Glutamatergic neuron (in vitro differentiated cells): ENCODE data around the gene SPATA19. TPM values are rescaled to one million over a fixed set of nuclear protein-coding genes. Genes with fewer than 3 reads are reported as not detected.

Experiments
- DNase-seq: peaks from one replicate; pipeline ENCODE4 v3.0.0; 2022
- H3K27ac Mint-ChIP-seq: one replicate; pipeline ENCODE4 v1.8.0; 2020; ENCODE audit warnings: mild to moderate bottlenecking, mixed read lengths, inconsistent platforms; ENCODE audit not compliant: unreplicated experiment
- H3K27me3 Mint-ChIP-seq: one replicate; pipeline ENCODE4 v1.8.0; 2020; ENCODE audit warnings: mild to moderate bottlenecking, moderate library complexity, mixed read lengths, inconsistent platforms; ENCODE audit not compliant: unreplicated experiment
- H3K36me3 Mint-ChIP-seq: one replicate; pipeline ENCODE4 v1.8.0; 2020; ENCODE audit warnings: mild to moderate bottlenecking, mixed read lengths, inconsistent platforms; ENCODE audit not compliant: unreplicated experiment
- H3K4me1 Mint-ChIP-seq: one replicate; pipeline ENCODE4 v1.8.0; 2020; ENCODE audit warnings: mild to moderate bottlenecking, low read depth, mixed read lengths, inconsistent platforms; ENCODE audit not compliant: unreplicated experiment
- H3K4me3 Mint-ChIP-seq: one replicate; pipeline ENCODE4 v1.8.0; 2020; ENCODE audit warnings: mild to moderate bottlenecking, mixed read lengths, inconsistent platforms; ENCODE audit not compliant: unreplicated experiment
- H3K9me3 Mint-ChIP-seq: one replicate; pipeline ENCODE4 v1.8.0; 2020; ENCODE audit warnings: mild to moderate bottlenecking, moderate library complexity, mixed read lengths, inconsistent platforms; ENCODE audit not compliant: unreplicated experiment
- total RNA-seq: library from RNA; stranded (reverse); fragmentation: NEBNext Ultra II Directional; extraction: Animal tissue kit (Norgen Biotek cat#: 25700); gene quantifications from one replicate; pipeline ENCODE4 v1.2.1, GENCODE V29; 2021; ENCODE audit not compliant: unreplicated experiment
- TF ChIP-seq, protein P1 (sequence below): fragments of 200-600 bp; sonication (generic); IDR thresholded peaks from one replicate; pipeline ENCODE4 v1.5.0; 2021; ENCODE audit not compliant: partially characterized antibody, unreplicated experiment

The SPATA19 gene
- total RNA-seq, 1 donor from 2014 or later, result not detected

DNA sequence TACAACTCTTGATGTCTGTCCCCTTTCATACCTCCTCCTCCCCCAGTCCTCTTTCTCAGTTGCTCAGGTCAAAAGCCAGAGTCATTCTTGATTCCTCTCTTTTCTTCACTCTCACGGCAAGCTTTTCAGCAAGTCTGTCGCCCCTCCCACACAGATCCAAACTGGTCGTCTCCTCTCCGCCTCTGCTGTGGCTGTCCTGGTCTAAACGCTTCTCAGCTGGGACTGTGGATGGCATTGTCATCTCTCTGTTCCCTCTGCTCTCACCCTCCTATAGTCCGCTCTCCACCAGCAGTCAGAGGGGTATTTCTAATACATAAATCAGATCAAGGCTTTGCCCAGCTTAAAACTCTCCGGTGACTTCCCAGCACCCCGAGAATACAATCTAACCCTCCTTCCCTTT lies 46.8 kb upstream of the SPATA19 start:
- DNase-seq, result no peak
- Mint-ChIP-seq H3K27ac (no peak overlapping the region), H3K27me3 (peaks cover 3% of the 10 kb centered on the region)

DNA sequence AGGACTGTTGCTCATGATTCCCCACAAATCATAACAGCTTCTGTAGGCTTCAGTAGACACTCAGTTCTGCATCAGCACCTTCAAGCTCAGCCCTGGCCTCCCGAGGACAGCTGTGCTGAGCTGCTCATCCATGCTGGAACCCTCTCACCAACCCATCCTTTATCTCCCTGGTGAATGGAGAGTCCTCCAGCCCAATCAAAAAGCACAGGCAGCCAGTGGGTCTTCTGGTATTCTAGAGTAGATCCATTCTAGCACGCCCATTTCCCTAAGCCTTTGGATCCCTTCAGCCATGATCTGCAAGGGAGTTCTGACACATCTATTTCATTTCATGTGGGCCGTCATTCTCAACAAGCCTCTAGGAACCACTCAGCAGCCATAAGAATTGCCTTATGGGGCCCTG lies 44.6 kb upstream of the SPATA19 start:
- Mint-ChIP-seq H3K27ac (no peak overlapping the region), H3K27me3 (peaks cover under 1% of the 10 kb centered on the region), H3K9me3 (peaks cover 3% of the 10 kb centered on the region), H3K4me1 (peaks cover 8% of the 10 kb centered on the region), H3K36me3 (no peaks in the 10 kb centered on the region), H3K4me3 (no peak overlapping the region)
- DNase-seq, result no peak
- TF ChIP-seq, protein P1, sequence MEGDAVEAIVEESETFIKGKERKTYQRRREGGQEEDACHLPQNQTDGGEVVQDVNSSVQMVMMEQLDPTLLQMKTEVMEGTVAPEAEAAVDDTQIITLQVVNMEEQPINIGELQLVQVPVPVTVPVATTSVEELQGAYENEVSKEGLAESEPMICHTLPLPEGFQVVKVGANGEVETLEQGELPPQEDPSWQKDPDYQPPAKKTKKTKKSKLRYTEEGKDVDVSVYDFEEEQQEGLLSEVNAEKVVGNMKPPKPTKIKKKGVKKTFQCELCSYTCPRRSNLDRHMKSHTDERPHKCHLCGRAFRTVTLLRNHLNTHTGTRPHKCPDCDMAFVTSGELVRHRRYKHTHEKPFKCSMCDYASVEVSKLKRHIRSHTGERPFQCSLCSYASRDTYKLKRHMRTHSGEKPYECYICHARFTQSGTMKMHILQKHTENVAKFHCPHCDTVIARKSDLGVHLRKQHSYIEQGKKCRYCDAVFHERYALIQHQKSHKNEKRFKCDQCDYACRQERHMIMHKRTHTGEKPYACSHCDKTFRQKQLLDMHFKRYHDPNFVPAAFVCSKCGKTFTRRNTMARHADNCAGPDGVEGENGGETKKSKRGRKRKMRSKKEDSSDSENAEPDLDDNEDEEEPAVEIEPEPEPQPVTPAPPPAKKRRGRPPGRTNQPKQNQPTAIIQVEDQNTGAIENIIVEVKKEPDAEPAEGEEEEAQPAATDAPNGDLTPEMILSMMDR, result no peak

More for the DNA sequence above, 46.8 kb upstream of the SPATA19 start:
- Mint-ChIP-seq H3K9me3 (peaks cover 7% of the 10 kb centered on the region), H3K4me1 (peaks cover 26% of the 10 kb centered on the region), H3K4me3 (no peak overlapping the region), H3K36me3 (no peaks in the 10 kb centered on the region)
- TF ChIP-seq, protein P1, result no peak

GRCh38 chr11:133889188-133889587 lies 43.9 kb upstream of the SPATA19 start:
- peaks cover 3% of the 10 kb centered on the region for H3K4me1 Mint-ChIP-seq
- DNase-seq, result no peak
- H3K27me3 Mint-ChIP-seq, result no peaks in the 10 kb centered on the region
- H3K36me3 Mint-ChIP-seq, result peaks cover 5% of the 10 kb centered on the region
- TF ChIP-seq, protein P1, result no peak
- H3K4me3 Mint-ChIP-seq, result no peak overlapping the region
- no peak overlapping the region for H3K27ac Mint-ChIP-seq
- peaks cover 5% of the 10 kb centered on the region for H3K9me3 Mint-ChIP-seq

GRCh38 chr11:133887692-133888332 lies 42.5 kb upstream of the SPATA19 start:
- H3K27me3 Mint-ChIP-seq, result no peaks in the 10 kb centered on the region
- H3K4me1 Mint-ChIP-seq, result peaks cover 3% of the 10 kb centered on the region
- H3K4me3 Mint-ChIP-seq, result no peak overlapping the region
- TF ChIP-seq, protein P1, result no peak
- no peak for DNase-seq
- H3K36me3 Mint-ChIP-seq, result peaks cover 10% of the 10 kb centered on the region
- H3K27ac Mint-ChIP-seq, result no peak overlapping the region
- H3K9me3 Mint-ChIP-seq, result peaks cover 5% of the 10 kb centered on the region

GRCh38 chr11:133886029-133886428 lies 40.7 kb upstream of the SPATA19 start:
- Mint-ChIP-seq H3K4me3 (no peak overlapping the region), H3K36me3 (peaks cover 10% of the 10 kb centered on the region), H3K27me3 (no peaks in the 10 kb centered on the region), H3K9me3 (peaks cover 3% of the 10 kb centered on the region), H3K27ac (no peak overlapping the region), H3K4me1 (peaks cover 3% of the 10 kb centered on the region)
- TF ChIP-seq, protein P1, result no peak
- no peak for DNase-seq
